Ovary (tissue), 9 donors: ENCODE data around the gene REV3L. TPM values are rescaled to one million over a fixed set of nuclear protein-coding genes. Genes with fewer than 3 reads are reported as not detected.
"Not testable (repeated sequence)": the region's sequence is repeated elsewhere in the genome, so short reads cannot be mapped to it uniquely, and the experiment has no call there.

Experiments
- DNase-seq, 5 donors: peaks; one replicate each; pipeline ENCODE4 v3.0.0-alpha.2; 2019 to 2020
- H3K27ac ChIP-seq, 2 donors: fragments of 200-600 bp; one replicate each; pipeline versions ENCODE4 v1.5.1 to v1.8.0; 2019 to 2022
- H3K27me3 ChIP-seq: fragments of 200-600 bp; one replicate; pipeline ENCODE4 v1.8.0; 2022
- H3K36me3 ChIP-seq: fragments of 200-600 bp; sonication (generic); one replicate; pipeline ENCODE4 v1.5.1; 2019
- H3K4me1 ChIP-seq: one replicate; pipeline ENCODE4 v1.8.1; 2013; ENCODE audit warnings: mild to moderate bottlenecking, moderate library complexity; ENCODE audit not compliant: insufficient read depth
- H3K4me3 ChIP-seq: fragments of 200-600 bp; sonication (generic); one replicate; pipeline ENCODE4 v1.5.1; 2017
- H3K9me3 ChIP-seq, 2 donors: fragments of 200-600 bp in 1 of 2; sonication (generic) in 1 of 2; one replicate each; pipeline versions ENCODE4 v1.5.1 to v1.8.1; 2013 to 2019; ENCODE audit warnings: mild to moderate bottlenecking in 1 of 2, moderate library complexity in 1 of 2
- CTCF ChIP-seq, 3 donors: fragments of 450-650 bp in 2 of 3; fragments of 200-600 bp in 1 of 3; IDR thresholded peaks; one replicate each; pipeline versions ENCODE4 v1.5.1 to v1.8.0; 2016 to 2022; ENCODE audit warnings: antibody characterized with exemption in 3 of 3, mild to moderate bottlenecking in 1 of 3
- EP300 ChIP-seq: sonication (generic); formaldehyde crosslinking; IDR thresholded peaks from one replicate; pipeline ENCODE4 v1.6.1; 2017; ENCODE audit warnings: antibody characterized with exemption
- POLR2A ChIP-seq: fragments of 450-650 bp; IDR thresholded peaks from one replicate; pipeline ENCODE4 v1.6.1; 2017; ENCODE audit warnings: antibody characterized with exemption, mild to moderate bottlenecking, moderate library complexity
- WGBS, 3 donors: extraction: QIAGEN DNeasy Blood & Tissue Kit in 1 of 3; methylation state at CpG; one replicate each; pipeline versions ENCODE4 v1.1.5 to v1.1.7; 2013 to 2017; 5-methylcytosine and 5-hydroxymethylcytosine counted together
- intact Hi-C, 4 donors: fragments of 100-400 bp; cut with DNase I; formaldehyde crosslinking; loops; one replicate each; pipeline versions ENCODE4 v1.11.0 to v1.15.1; 2022 to 2023
- polyA plus RNA-seq, 2 donors: library from polyadenylated mRNA; stranded (reverse); fragments of 200-250 nt in 1 of 2; fragments of 350-450 nt in 1 of 2; fragmentation: Illumina TruSeq in 1 of 2; extraction: RNeasy Lipid Tissue Mini Kit (QIAGEN cat#74804) in 1 of 2; gene quantifications; one replicate each; pipeline ENCODE4 v1.2.3, GENCODE V29; 2013 to 2014
- total RNA-seq, 7 donors: library from RNA; depleted of rRNA in 2 of 7; stranded (reverse); fragments of >200 nt in 2 of 7; fragmentation: NEBNext Ultra II Directional in 3 of 7; extraction: Animal tissue kit (Norgen Biotek cat#: 25700) in 3 of 7; gene quantifications; one replicate each; pipeline versions ENCODE4 v1.1.0 to v1.2.4, GENCODE V29; 2016 to 2023
- donor health status: DM: no; HTN: no; CAD: no; lungs with moderate emphysema.
- donor health status: DM: no; HTN: no; CAD: no.
- donor health status: Bipolar disorder and iron deficiency.
- donor health status: DM: yes; HTN: yes; CAD: no.
- donor health status: DM: no; HTN: no; CAD: no.
- donor health status: DM: yes; HTN: yes; CAD: no.

The REV3L gene
- total and polyA plus RNA-seq, 9 donors: 8.5 to 55.2 (median 31.0) TPM

GRCh38 chr6:111259089-111259831 is 223.8 kb downstream of the REV3L start:
- TF ChIP-seq EP300: no peak
- TF ChIP-seq CTCF (IDR thresholded peaks at IDR 0.05): peak; percentile 91 to 97 (median 96)
- peak; percentile 73 for TF ChIP-seq POLR2A
- peak; percentile 99 for DNase-seq
- Histone ChIP-seq H3K4me3 (peak overlapping the region; percentile 85), H3K27me3 (no peaks in the 10 kb centered on the region), H3K4me1 (peaks cover 8% of the 10 kb centered on the region), H3K36me3 (no peaks in the 10 kb centered on the region), H3K27ac (peak overlapping the region; percentile 51 to 83), H3K9me3 (no peaks in the 10 kb centered on the region)
- 1% methylated on average over 56 to 59 of the region's 59 CpGs for WGBS, 3 donors
- intact Hi-C loops: loop anchor here in 1 of 4 donors (5.0 kb wide), 1 partner anchor 383 kb away; no protein-coding TSS in a partner anchor

- TF ChIP-seq POLR2A (no peak), EP300 (no peak), CTCF (IDR thresholded peaks at IDR 0.05) (no peak)
- no peak for DNase-seq
- intact Hi-C loops: loop anchor here in 1 of 4 donors (5.0 kb wide), 1 partner anchor 384 kb away; no protein-coding TSS in a partner anchor
- H3K36me3 ChIP-seq: no peaks in the 10 kb centered on the region
- H3K4me1 ChIP-seq: peaks cover 8% of the 10 kb centered on the region
- H3K4me3 ChIP-seq: peak overlapping the region; percentile 35
- H3K27ac ChIP-seq: no peak overlapping the region
- no peaks in the 10 kb centered on the region for H3K9me3 ChIP-seq
- no peaks in the 10 kb centered on the region for H3K27me3 ChIP-seq
- WGBS, 3 donors: 2 to 5% (median 3%) methylated on average over 18 of the region's 18 CpGs
These were observed 224.4 kb downstream of the REV3L start for GRCh38 chr6:111258615-111259088.

GRCh38 chr6:111258010-111258409 is 225.0 kb downstream of the REV3L start:
- DNase-seq: peak in 1 of 5 donors; percentile 26
- H3K4me3 ChIP-seq: no peak overlapping the region
- H3K27ac ChIP-seq: no peak overlapping the region
- intact Hi-C loops: loop anchor here in 1 of 4 donors (5.0 kb wide), 1 partner anchor 384 kb away; no protein-coding TSS in a partner anchor
- 86 to 92% (median 87%) methylated on average over 13 of the region's 13 CpGs for WGBS, 3 donors
- no peak for TF ChIP-seq CTCF (IDR thresholded peaks at IDR 0.05)
- TF ChIP-seq EP300: no peak
- no peaks in the 10 kb centered on the region for H3K9me3 ChIP-seq
- no peaks in the 10 kb centered on the region for H3K27me3 ChIP-seq
- peaks cover 8% of the 10 kb centered on the region for H3K4me1 ChIP-seq
- H3K36me3 ChIP-seq: no peaks in the 10 kb centered on the region

- no peak for DNase-seq
- TF ChIP-seq POLR2A (no peak), EP300 (no peak), CTCF (IDR thresholded peaks at IDR 0.05) (no peak)
- H3K27ac ChIP-seq: no peak overlapping the region
- H3K36me3 ChIP-seq: no peaks in the 10 kb centered on the region
- H3K4me1 ChIP-seq: peaks cover 8% of the 10 kb centered on the region
- intact Hi-C loops: loop anchor here in 1 of 4 donors (5.0 kb wide), 1 partner anchor 386 kb away; no protein-coding TSS in a partner anchor
- no peaks in the 10 kb centered on the region for H3K27me3 ChIP-seq
- no peaks in the 10 kb centered on the region for H3K9me3 ChIP-seq
- H3K4me3 ChIP-seq: no peak overlapping the region
These were observed 226.4 kb downstream of the REV3L start for GRCh38 chr6:111256646-111257045.

- intact Hi-C loops: loop anchor here in 1 of 4 donors (5.0 kb wide), 1 partner anchor 386 kb away; no protein-coding TSS in a partner anchor
- not testable (repeated sequence) for H3K9me3 ChIP-seq, DNase-seq, H3K27ac ChIP-seq, H3K4me1 ChIP-seq, H3K4me3 ChIP-seq, H3K27me3 ChIP-seq, H3K36me3 ChIP-seq
- WGBS, 3 donors: 21 to 38% (median 29%) methylated on average over 2 of the region's 2 CpGs
These were observed 227.2 kb downstream of the REV3L start for GRCh38 chr6:111255838-111256237.
